GM10248 (cell line): Measurements from ENCODE around the gene KLHDC4.

Experiments used
- CTCF ChIA-PET: fragments of 300-600 bp; sonication (Branson Sonifier 250); formaldehyde crosslinking; extraction: SDS; loops from one replicate; lab custom pipeline; 2021; ENCODE audit warnings: antibody characterized with exemption; lab: Yijun Ruan, JAX
- POLR2A ChIA-PET: fragments of 350-650 bp; sonication (Branson Sonifier 250); formaldehyde crosslinking; extraction: SDS; loops from one replicate; lab custom pipeline; 2020; ENCODE audit warnings: antibody characterized with exemption; lab: Yijun Ruan, JAX
- DNase-seq: peaks from one replicate; pipeline ENCODE4 v3.0.0; 2012; ENCODE audit errors: extremely low spot score
- TF ChIP-seq, protein P1 (sequence below): IDR thresholded peaks from 2 replicates; pipeline ENCODE4 v1.5.1; 2012; ENCODE audit warnings: mild to moderate bottlenecking, low read depth; ENCODE audit errors: extremely low read depth, missing control alignments, control extremely low read depth

The KLHDC4 gene

DNA sequence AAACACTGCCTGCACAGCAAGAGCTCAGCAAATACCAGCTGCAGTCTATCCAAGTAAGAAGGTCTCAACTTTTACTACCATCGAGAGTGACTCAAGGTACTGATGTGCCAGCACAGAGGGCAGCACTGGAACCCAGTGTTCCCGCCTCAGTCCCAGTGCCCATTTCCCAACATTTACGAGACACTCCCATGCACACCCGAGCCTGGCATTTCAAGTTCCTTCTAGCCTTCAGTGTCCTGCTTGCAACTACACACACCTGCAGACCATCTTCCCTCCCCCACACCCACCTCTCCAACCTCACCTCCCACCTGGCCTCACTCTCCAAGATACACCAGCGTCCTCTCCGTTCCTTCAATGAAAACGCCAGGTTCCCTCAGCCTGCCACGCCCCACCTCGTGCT lies 3.2 kb downstream of the KLHDC4 start:
- ChIA-PET POLR2A (no interaction called here), CTCF (interaction anchor here (1.4 to 1.7 kb wide), 2 partner anchors 9 to 16 kb away, joined by 5 to 6 read pairs; no protein-coding TSS in a partner anchor)
- DNase-seq = no peak
- TF ChIP-seq, protein P1, sequence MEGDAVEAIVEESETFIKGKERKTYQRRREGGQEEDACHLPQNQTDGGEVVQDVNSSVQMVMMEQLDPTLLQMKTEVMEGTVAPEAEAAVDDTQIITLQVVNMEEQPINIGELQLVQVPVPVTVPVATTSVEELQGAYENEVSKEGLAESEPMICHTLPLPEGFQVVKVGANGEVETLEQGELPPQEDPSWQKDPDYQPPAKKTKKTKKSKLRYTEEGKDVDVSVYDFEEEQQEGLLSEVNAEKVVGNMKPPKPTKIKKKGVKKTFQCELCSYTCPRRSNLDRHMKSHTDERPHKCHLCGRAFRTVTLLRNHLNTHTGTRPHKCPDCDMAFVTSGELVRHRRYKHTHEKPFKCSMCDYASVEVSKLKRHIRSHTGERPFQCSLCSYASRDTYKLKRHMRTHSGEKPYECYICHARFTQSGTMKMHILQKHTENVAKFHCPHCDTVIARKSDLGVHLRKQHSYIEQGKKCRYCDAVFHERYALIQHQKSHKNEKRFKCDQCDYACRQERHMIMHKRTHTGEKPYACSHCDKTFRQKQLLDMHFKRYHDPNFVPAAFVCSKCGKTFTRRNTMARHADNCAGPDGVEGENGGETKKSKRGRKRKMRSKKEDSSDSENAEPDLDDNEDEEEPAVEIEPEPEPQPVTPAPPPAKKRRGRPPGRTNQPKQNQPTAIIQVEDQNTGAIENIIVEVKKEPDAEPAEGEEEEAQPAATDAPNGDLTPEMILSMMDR = no peak

DNA sequence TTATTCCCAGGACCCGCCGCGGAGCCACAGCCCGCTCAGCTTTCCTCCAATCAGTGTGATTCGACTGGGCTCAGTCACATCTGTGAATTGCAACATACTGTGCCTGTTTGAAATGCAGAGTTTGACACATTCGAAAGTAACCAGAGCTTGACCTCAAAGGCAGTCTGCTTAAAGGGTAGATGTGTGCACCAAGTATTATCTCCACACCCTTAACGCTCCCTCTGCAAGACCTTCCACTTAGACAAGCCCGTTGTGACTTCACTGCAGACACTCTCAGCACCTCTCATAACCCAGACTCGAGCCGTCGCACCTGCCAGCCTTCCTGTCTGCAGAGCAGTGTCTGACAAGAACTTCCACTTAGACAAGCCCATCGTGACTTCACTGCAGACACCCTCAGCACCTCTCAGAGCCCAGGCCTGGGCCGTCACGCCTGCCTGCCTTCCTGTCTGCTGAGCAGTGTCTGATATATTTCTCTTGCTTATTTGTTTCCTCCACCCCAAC lies 3.7 kb downstream of the KLHDC4 start:
- no peak for DNase-seq
- CTCF ChIA-PET = interaction anchor here (1.0 to 1.7 kb wide), 3 partner anchors 9 to 17 kb away, joined by 3 to 6 read pairs (median 5); no protein-coding TSS in a partner anchor
- POLR2A ChIA-PET = no interaction called here
- TF ChIP-seq, protein P1 = no peak

DNA sequence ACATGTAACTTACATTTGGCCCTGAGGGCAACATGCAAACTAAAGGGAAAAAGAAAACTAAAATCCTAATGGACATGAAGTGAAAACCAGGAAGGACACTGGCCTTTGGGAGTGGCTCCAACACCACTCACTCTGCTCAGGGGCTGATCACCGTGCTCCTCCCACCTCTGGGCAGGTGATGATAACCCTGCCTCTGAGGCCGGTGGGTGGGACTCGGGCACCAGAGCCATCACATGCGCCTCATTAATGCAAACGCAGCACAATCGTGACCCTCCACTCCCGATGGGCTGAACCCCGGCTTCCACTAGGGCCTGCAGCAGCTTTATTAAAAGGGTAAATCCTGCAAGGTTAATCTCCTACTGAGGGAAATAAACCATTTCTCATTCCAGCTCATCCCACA lies 4.7 kb downstream of the KLHDC4 start:
- no peak for DNase-seq
- CTCF ChIA-PET = interaction anchor here (1.0 kb wide), 1 partner anchor 14 kb away, joined by 3 read pairs; no protein-coding TSS in a partner anchor
- TF ChIP-seq, protein P1 = no peak
- POLR2A ChIA-PET = interaction anchor here (0.5 kb wide), 1 partner anchor 24 kb away, joined by 3 read pairs; no protein-coding TSS in a partner anchor

DNA sequence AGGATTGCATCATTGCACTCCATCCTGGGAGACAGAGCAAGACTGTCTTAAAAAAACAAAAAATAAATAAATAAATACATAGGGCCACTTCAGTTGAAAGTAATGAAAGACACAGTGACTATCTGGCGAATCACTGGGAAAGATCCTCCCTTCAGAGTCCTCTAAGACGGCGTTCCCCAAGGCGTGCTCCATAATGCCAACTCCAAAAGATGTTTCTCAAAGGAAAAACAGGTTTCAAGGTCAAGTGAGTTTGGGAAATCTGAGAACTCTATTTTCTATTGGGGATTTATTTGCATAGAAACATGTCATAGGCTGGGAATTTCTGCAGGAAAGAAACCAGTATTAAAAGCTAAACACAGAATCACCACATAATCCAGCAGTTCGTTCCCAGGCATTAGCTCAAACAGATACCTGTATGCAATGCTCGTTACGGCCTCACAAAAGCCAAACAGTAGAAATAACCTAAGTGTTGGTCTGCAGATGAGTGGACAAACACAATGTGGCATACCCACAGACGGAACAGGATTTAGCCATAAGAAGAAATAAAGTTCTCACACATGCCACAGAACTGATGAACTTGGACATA lies 7.9 kb downstream of the KLHDC4 start:
- ChIA-PET POLR2A (interaction anchor here (0.6 kb wide), 1 partner anchor 110 kb away, joined by 4 read pairs; no protein-coding TSS in a partner anchor), CTCF (interaction anchor here (3.9 kb wide), 1 partner anchor 11 kb away, joined by 16 read pairs; no protein-coding TSS in a partner anchor)
- TF ChIP-seq, protein P1 = no peak
- DNase-seq = no peak

DNA sequence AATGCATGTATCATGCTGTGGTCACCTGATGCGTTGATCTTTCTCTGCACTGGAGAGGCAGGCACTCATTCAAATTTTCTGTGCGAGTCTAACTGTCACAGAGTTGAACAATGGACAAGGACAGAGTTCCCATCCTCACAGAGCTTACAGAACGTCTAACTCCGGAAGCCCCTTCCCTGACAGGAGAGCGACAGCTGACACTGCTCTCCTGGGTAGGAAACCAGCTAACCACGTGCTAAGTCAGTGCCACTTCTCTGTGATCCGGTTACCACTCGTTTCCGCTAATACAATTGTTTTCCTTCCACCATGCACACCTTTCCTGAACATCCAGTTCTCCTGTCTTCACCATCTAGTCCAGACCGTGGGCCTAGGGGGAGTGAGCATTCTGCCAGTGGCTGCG lies 11.3 kb downstream of the KLHDC4 start:
- no peak for DNase-seq
- CTCF ChIA-PET = interaction anchor here (1.1 to 1.4 kb wide), 3 partner anchors 14 to 52 kb away, joined by 3 to 5 read pairs (median 3); no protein-coding TSS in a partner anchor
- TF ChIP-seq, protein P1 = no peak
- POLR2A ChIA-PET = no interaction called here

DNA sequence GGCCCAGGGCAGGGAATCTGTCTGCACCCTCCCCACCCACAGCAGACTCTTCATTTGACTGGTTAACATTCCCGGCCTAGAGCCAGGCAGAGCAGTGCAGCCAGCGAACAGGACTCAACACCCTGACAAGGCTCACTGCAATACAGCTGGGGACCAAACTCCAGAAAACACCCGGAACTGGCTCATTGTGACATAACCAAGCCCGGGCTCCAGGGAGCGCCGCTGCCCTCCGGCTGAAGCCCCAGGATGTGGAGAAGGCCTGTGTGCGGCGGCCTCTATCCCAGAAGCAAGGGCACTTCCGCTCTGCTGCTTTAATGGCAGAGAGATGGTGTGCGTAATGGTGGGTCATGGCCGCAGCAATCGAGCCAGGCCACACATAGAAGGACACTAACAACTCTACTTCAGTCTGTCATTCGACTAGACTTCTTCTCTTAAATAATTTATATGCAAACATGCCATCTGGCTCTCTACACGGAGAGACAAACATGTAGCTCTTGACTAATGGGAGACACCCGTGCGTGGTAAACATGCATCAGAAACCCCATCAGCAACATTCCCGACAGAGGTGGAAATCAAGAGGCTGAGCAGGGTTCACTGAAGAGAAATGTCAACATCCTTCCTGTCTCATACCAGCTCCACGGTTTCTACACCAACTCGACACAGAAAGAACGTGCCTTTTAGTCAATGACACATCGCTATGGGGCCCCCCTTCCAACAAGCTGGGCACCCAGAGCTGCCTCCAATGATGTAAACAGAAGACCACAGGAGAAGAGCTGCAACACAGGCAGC lies 18.0 kb downstream of the KLHDC4 start:
- ChIA-PET POLR2A (no interaction called here), CTCF (interaction anchor here (0.9 to 1.2 kb wide), 2 partner anchors 14 to 21 kb away, joined by 3 read pairs; no protein-coding TSS in a partner anchor)
- TF ChIP-seq, protein P1 = no peak
- DNase-seq = no peak
